Esophagus muscularis mucosa (tissue), 3 donors: ENCODE data around the gene DNAH1.

Experiments used
- CTCF ChIP-seq, 3 experiments: fragments of 200-600 bp in 2 of 3; fragments of 450-650 bp in 1 of 3; sonication (generic) in 2 of 3; IDR thresholded peaks; one replicate each; pipeline ENCODE4 v1.5.1; 2017 to 2019; ENCODE audit warnings: antibody characterized with exemption in 3 of 3, mild to moderate bottlenecking in 2 of 3, moderate library complexity in 1 of 3
- POLR2AphosphoS5 ChIP-seq, 2 donors: sonication (generic); formaldehyde crosslinking; IDR thresholded peaks; one replicate each; pipeline ENCODE4 v1.6.1; 2017; ENCODE audit warnings: antibody characterized with exemption in 2 of 2

- no peak for TF ChIP-seq CTCF (IDR thresholded peaks at IDR 0.05)
- no peak for TF ChIP-seq POLR2AphosphoS5 (IDR thresholded peaks at IDR 0.05)
These were observed 89.5 kb downstream of the DNAH1 start for GRCh38 chr3:52405601-52406110.
